HEK293 (cell line): ENCODE results near the gene EGR2.

Source experiments
- BCL11A ChIP-seq: fragments of 450-650 bp; formaldehyde crosslinking; IDR thresholded peaks from 2 replicates; pipeline ENCODE4 v1.5.1; 2016; ENCODE audit warnings: low read depth, missing biosample characterization, missing genetic modification characterization
- ZBTB7A ChIP-seq: fragments of 450-650 bp; formaldehyde crosslinking; IDR thresholded peaks from 2 replicates; pipeline ENCODE4 v1.5.1; 2016; ENCODE audit warnings: low read depth, missing biosample characterization, missing genetic modification characterization
- TF ChIP-seq, protein P1 (sequence below): fragments of 450-650 bp; formaldehyde crosslinking; IDR thresholded peaks from 2 replicates; pipeline ENCODE4 v1.5.1; 2016; ENCODE audit warnings: missing biosample characterization, missing genetic modification characterization
- TF ChIP-seq, protein P2 (sequence below): fragments of 450-650 bp; formaldehyde crosslinking; IDR thresholded peaks from 2 replicates; pipeline ENCODE4 v1.5.1; 2016; ENCODE audit warnings: missing biosample characterization, missing genetic modification characterization

DNA sequence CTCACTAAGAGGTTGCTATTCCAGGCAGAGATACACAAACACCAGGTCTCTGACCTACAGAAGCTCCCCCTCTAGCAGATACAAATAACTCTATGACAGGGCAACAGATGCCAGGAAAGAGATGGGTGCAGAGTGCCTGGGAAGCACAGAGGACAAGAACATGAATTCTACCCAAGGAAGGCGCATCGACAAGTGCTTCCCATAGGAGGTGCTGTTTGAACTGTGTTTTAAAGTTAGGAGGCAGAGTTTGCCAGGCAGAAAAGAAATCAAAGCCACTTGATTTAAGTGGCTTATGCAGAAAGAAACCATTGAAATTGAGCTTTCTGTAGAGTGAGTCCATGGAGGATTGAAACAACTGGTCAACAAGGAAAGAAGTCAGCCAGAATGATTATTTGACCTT, 35.3 kb upstream of the EGR2 start:
- TF ChIP-seq, protein P1, sequence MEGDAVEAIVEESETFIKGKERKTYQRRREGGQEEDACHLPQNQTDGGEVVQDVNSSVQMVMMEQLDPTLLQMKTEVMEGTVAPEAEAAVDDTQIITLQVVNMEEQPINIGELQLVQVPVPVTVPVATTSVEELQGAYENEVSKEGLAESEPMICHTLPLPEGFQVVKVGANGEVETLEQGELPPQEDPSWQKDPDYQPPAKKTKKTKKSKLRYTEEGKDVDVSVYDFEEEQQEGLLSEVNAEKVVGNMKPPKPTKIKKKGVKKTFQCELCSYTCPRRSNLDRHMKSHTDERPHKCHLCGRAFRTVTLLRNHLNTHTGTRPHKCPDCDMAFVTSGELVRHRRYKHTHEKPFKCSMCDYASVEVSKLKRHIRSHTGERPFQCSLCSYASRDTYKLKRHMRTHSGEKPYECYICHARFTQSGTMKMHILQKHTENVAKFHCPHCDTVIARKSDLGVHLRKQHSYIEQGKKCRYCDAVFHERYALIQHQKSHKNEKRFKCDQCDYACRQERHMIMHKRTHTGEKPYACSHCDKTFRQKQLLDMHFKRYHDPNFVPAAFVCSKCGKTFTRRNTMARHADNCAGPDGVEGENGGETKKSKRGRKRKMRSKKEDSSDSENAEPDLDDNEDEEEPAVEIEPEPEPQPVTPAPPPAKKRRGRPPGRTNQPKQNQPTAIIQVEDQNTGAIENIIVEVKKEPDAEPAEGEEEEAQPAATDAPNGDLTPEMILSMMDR = no peak
- TF ChIP-seq BCL11A (tag by site-specific recombination) (no peak), ZBTB7A (tag by site-specific recombination) (no peak)
- TF ChIP-seq, protein P2, sequence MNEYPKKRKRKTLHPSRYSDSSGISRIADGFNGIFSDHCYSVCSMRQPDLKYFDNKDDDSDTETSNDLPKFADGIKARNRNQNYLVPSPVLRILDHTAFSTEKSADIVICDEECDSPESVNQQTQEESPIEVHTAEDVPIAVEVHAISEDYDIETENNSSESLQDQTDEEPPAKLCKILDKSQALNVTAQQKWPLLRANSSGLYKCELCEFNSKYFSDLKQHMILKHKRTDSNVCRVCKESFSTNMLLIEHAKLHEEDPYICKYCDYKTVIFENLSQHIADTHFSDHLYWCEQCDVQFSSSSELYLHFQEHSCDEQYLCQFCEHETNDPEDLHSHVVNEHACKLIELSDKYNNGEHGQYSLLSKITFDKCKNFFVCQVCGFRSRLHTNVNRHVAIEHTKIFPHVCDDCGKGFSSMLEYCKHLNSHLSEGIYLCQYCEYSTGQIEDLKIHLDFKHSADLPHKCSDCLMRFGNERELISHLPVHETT = no peak
